IMR-90 (cell line): ENCODE measurements around the gene SEPHS1. TPM values are rescaled to one million over a fixed set of nuclear protein-coding genes. Genes with fewer than 3 reads are reported as not detected.

Source experiments
- ATAC-seq: fragments of 200-7000 bp; cut with Tn5 transposase; 2 replicates; pipeline ENCODE4 v1.9.1; 2020; ENCODE audit warnings: low read depth, mild to moderate bottlenecking, moderate library complexity
- BruUV-seq: library from RNA; stranded (reverse); fragments of 400-500 nt; replicated peaks from 2 replicates; lab custom pipeline; 2021; lab: Mats Ljungman, UMichigan
- CTCF ChIA-PET: fragments of 300-600 bp; formaldehyde crosslinking; extraction: SDS; loops from one replicate; lab custom pipeline; 2021; ENCODE audit warnings: antibody characterized with exemption; lab: Yijun Ruan, JAX
- POLR2A ChIA-PET: fragments of 300-600 bp; sonication (Branson Sonifier 250); formaldehyde crosslinking; loops from one replicate; lab custom pipeline; 2022; ENCODE audit warnings: antibody characterized with exemption; ENCODE audit not compliant: unreplicated experiment; lab: Charles Lee
- DNase-seq: peaks from one replicate; pipeline ENCODE4 v3.0.0; 2013
- H2AFZ ChIP-seq: replicated peaks from 2 replicates; pipeline ENCODE3; 2013; ENCODE audit warnings: low read length, mild to moderate bottlenecking; ENCODE audit not compliant: poor library complexity
- H2AK5ac ChIP-seq: 2 replicates; pipeline ENCODE4 v1.6.1; 2013; ENCODE audit warnings: low read depth, low read length, inconsistent platforms
- H2AK9ac ChIP-seq: replicated peaks from 2 replicates; pipeline ENCODE3; 2013; ENCODE audit warnings: mild to moderate bottlenecking, low read depth, low read length, moderate library complexity; ENCODE audit not compliant: poor library complexity
- H2BK120ac ChIP-seq: 2 replicates; pipeline ENCODE4 v1.6.1; 2013; ENCODE audit warnings: low read depth, low read length, inconsistent platforms
- H2BK15ac ChIP-seq: 3 replicates; pipeline ENCODE4 v1.6.1; 2013; ENCODE audit warnings: low read depth, low read length, inconsistent platforms
- H2BK20ac ChIP-seq: 2 replicates; pipeline ENCODE4 v1.6.1; 2013; ENCODE audit warnings: low read depth, mild to moderate bottlenecking, inconsistent platforms, low read length, moderate library complexity
- H2BK5ac ChIP-seq: 2 replicates; pipeline ENCODE4 v1.6.1; 2013; ENCODE audit warnings: mild to moderate bottlenecking, low read depth, low read length, inconsistent platforms; ENCODE audit not compliant: poor library complexity, severe bottlenecking
- H3K14ac ChIP-seq: replicated peaks from 2 replicates; pipeline ENCODE4 v1.6.1; 2013; ENCODE audit warnings: low read depth, low read length, inconsistent platforms
- H3K18ac ChIP-seq: 2 replicates; pipeline ENCODE4 v1.6.1; 2013; ENCODE audit warnings: low read depth, low read length, control low read depth
- H3K23ac ChIP-seq: 2 replicates; pipeline ENCODE4 v1.6.1; 2013; ENCODE audit warnings: low read depth, low read length, inconsistent platforms
- H3K27ac ChIP-seq: 2 replicates; pipeline ENCODE4 v1.5.1; 2013; ENCODE audit warnings: mild to moderate bottlenecking, control low read depth, low read length; ENCODE audit not compliant: insufficient read depth
- H3K27me3 ChIP-seq: 2 replicates; pipeline ENCODE4 v1.6.1; 2013; ENCODE audit warnings: low read length; ENCODE audit not compliant: control insufficient read depth, insufficient read depth
- H3K36me3 ChIP-seq: 2 replicates; pipeline ENCODE4 v1.6.1; 2013; ENCODE audit warnings: low read length, mixed read lengths; ENCODE audit not compliant: control insufficient read depth, insufficient read depth
- H3K4ac ChIP-seq: 2 replicates; pipeline ENCODE4 v1.6.1; 2013; ENCODE audit warnings: low read depth, low read length, inconsistent platforms
- H3K4me1 ChIP-seq: 2 replicates; pipeline ENCODE4 v1.6.1; 2013; ENCODE audit warnings: low read length, mixed read lengths; ENCODE audit not compliant: control insufficient read depth, insufficient read depth
- H3K4me2 ChIP-seq: 2 replicates; pipeline ENCODE4 v1.6.1; 2013; ENCODE audit warnings: low read depth, mild to moderate bottlenecking, control low read depth, low read length, moderate library complexity
- H3K4me3 ChIP-seq: 2 replicates; pipeline ENCODE4 v1.5.1; 2013; ENCODE audit warnings: low read depth, mild to moderate bottlenecking, control low read depth, low read length, moderate library complexity; ENCODE audit not compliant: insufficient read depth
- H3K56ac ChIP-seq: 2 replicates; pipeline ENCODE4 v1.6.1; 2013; ENCODE audit warnings: low read length, inconsistent platforms; ENCODE audit not compliant: insufficient read depth; ENCODE audit errors: extremely low read depth
- H3K79me1 ChIP-seq, 2 experiments: 2 replicates each; pipeline ENCODE4 v1.6.1; 2013; ENCODE audit warnings: low read length in 2 of 2, inconsistent platforms in 1 of 2, low read depth in 1 of 2
- H3K9ac ChIP-seq: 2 replicates; pipeline ENCODE4 v1.6.1; 2013; ENCODE audit warnings: low read depth, low read length, control low read depth
- H3K9me1 ChIP-seq: 2 replicates; pipeline ENCODE4 v1.6.1; 2013; ENCODE audit warnings: low read length, inconsistent platforms; ENCODE audit not compliant: insufficient read depth
- H3K9me3 ChIP-seq: 2 replicates; pipeline ENCODE4 v1.6.1; 2013; ENCODE audit warnings: low read length; ENCODE audit not compliant: control insufficient read depth, insufficient read depth
- H4K20me1 ChIP-seq: 2 replicates; pipeline ENCODE4 v1.6.1; 2013; ENCODE audit warnings: low read length, inconsistent platforms; ENCODE audit not compliant: insufficient read depth
- H4K5ac ChIP-seq: 2 replicates; pipeline ENCODE4 v1.6.1; 2013; ENCODE audit warnings: mild to moderate bottlenecking, low read depth, low read length, control low read depth
- H4K8ac ChIP-seq, 2 experiments: 2 replicates each; pipeline ENCODE4 v1.6.1; 2013; ENCODE audit warnings: low read depth in 2 of 2, low read length in 2 of 2, control low read depth in 1 of 2, inconsistent platforms in 1 of 2
- H4K91ac ChIP-seq: 2 replicates; pipeline ENCODE4 v1.6.1; 2013; ENCODE audit warnings: low read depth, low read length, inconsistent platforms; ENCODE audit not compliant: insufficient read depth
- CTCF ChIP-seq: conservative IDR thresholded peaks from 2 replicates; pipeline ENCODE4 v1.5.1; 2012; ENCODE audit warnings: mild to moderate bottlenecking, low read depth, low read length, improper control_type of control experiment
- MAFK ChIP-seq: IDR thresholded peaks from 2 replicates; pipeline ENCODE4 v1.6.1; 2012; ENCODE audit warnings: low read depth, low read length, improper control_type of control experiment
- NFE2L2 ChIP-seq: fragments of 150-350 bp; IDR thresholded peaks from 2 replicates; pipeline ENCODE4 v1.6.1; 2016; ENCODE audit warnings: low read depth, mild to moderate bottlenecking, low read length
- WGBS, 2 experiments: methylation state at CpG; one replicate each; pipeline versions ENCODE4 v1.1.5 to v1.1.7; 2013; ENCODE audit warnings: missing lambda C conversion rate in 2 of 2; ENCODE audit not compliant: insufficient read length in 1 of 2; ENCODE audit errors: extremely low coverage in 2 of 2; 5-methylcytosine and 5-hydroxymethylcytosine counted together
- dilution Hi-C: fragments of 300-500 bp; cut with HindIII; formaldehyde crosslinking; loops from one replicate; pipeline ENCODE4 v1.14.3; 2018; ENCODE audit warnings: low sequenced_read_pairs; ENCODE audit not compliant: unreplicated experiment
- in situ Hi-C: fragments of 300-500 bp; cut with MboI; formaldehyde crosslinking; loops from 3 replicates; pipeline ENCODE4 v1.14.3; 2019; ENCODE audit warnings: low sequenced_read_pairs, inconsistent platforms, mixed read lengths
- intact Hi-C: fragments of 100-400 bp; cut with micrococcal nuclease; formaldehyde crosslinking; loops from 2 replicates; pipeline ENCODE4 v1.10.0; 2022
- polyA plus RNA-seq, 3 experiments: library from polyadenylated mRNA; depleted of rRNA; stranded (reverse); fragments of >200 nt; gene quantifications; 2 replicates each; pipeline ENCODE4 v1.2.3, GENCODE V29; 2012; ENCODE audit warnings: low replicate concordance in 1 of 3
- total RNA-seq: library from RNA; depleted of rRNA; stranded (reverse); fragments of >200 nt; gene quantifications from 2 replicates; pipeline ENCODE4 v1.2.3, GENCODE V29; 2012

SEPHS1 gene
- total and polyA plus RNA-seq, 2 of the 4 experiments (the other 2 are of a cell fraction): 39.4 to 69.4 TPM

- in situ Hi-C loops (no loop called here), dilution Hi-C loops (no loop called here), intact Hi-C loops (no loop called here)
- Histone ChIP-seq H3K9ac (no peak overlapping the region), H2BK5ac (no peak overlapping the region), H3K23ac (no peak overlapping the region), H4K8ac (no peak overlapping the region), H4K20me1 (no peaks in the 10 kb centered on the region), H3K18ac (no peak overlapping the region), H4K5ac (no peak overlapping the region), H3K4me1 (0 out of 2 replicates have a peak, but pooled peaks cover 4% of the 10 kb centered on the region), H2AFZ (no peak overlapping the region), H2BK20ac (no peak overlapping the region), H3K9me3 (no peaks in the 10 kb centered on the region), H3K9me1 (no peaks in the 10 kb centered on the region), H4K91ac (no peak overlapping the region), H3K56ac (no peak overlapping the region), H2AK9ac (no peak overlapping the region), H2BK120ac (no peak overlapping the region), H2BK15ac (no peak overlapping the region), H3K14ac (no peak overlapping the region), H3K4me3 (no peak overlapping the region), H3K36me3 (no peaks in the 10 kb centered on the region), H3K4ac (no peak overlapping the region), H3K27me3 (peaks cover 26% of the 10 kb centered on the region), H3K4me2 (no peak overlapping the region), H3K27ac (no peak overlapping the region), H3K79me1 (0 out of 4 replicates have a peak, but pooled peaks cover 0 to 3% of the 10 kb centered on the region in 2 experiments), H2AK5ac (no peak overlapping the region)
- no peak for ATAC-seq
- DNase-seq: no peak
- TF ChIP-seq NFE2L2 (no peak), MAFK (no peak), CTCF (no peak)
- WGBS, 2 experiments: no CpG with 5 or more reads among the region's 3 CpGs
- POLR2A ChIA-PET: no interaction called here
- BruUV-seq: no TSS peak
- CTCF ChIA-PET: interaction anchor here (0.6 to 1.4 kb wide), 2 partner anchors 19 to 236 kb away, joined by 3 to 9 read pairs; no protein-coding TSS in a partner anchor
These were observed 4.4 kb upstream of the SEPHS1 start for GRCh38 chr10:13352519-13352918.
